Measurements from ENCODE around the gene MYOZ2.

MYOZ2 gene

DNA sequence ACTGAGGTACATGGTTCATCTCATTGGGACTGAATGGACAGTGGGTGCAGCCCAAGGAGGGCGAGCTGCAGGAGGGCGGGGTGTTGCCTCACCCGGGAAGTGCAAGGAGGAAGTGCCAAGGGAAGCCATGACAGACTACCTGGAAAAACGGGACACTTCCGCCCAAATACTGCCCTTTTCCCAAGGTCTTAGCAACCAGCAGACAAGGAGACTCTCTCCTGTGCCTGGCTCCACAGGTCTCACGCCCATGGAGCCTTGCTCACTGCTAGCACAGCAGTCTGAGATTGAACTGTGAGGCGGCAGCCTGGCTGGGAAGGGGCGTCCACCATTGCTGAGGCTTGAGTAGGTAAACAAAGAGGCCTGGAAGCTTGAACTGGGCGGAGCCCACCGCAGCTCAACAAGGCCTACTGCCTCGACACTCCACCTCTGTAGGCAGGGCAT, 62.2 kb downstream of the MYOZ2 start:
- DNase-seq (ENCODE audit: low read depth in 2 of 2): no peak

- no peak for DNase-seq (ENCODE audit: low read depth in 2 of 2)
Observed at GRCh38 chr4:119204916-119205315, 69.3 kb downstream of the MYOZ2 start.

GRCh38 chr4:119205690-119206089, 70.1 kb downstream of the MYOZ2 start:
- DNase-seq (ENCODE audit: low read depth in 2 of 2): no peak

DNA sequence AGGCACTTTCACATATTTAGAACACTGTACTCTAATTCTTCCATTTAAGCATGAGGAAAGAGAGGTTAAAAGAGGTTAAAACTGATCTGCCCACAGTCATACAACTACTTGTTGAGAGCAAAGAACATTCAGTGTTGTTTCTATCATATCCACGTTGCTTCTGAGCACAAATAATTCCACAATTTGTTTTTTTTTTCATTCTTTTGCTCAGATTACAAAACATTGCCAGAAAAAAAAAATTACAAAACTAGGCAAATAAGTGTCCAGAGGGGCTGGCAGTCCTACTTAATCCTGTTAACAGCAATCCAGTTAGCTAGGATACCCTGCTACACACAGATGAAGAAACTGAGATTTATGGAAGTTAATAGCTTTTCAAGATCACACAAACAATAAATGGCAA, 70.5 kb downstream of the MYOZ2 start:
- DNase-seq (ENCODE audit: low read depth in 2 of 2): no peak

GRCh38 chr4:119207051-119207450, 71.4 kb downstream of the MYOZ2 start:
- no peak for DNase-seq (ENCODE audit: low read depth in 2 of 2)

- DNase-seq (ENCODE audit: low read depth in 2 of 2): no peak
Observed at GRCh38 chr4:119209077-119209476, 73.4 kb downstream of the MYOZ2 start.

DNA sequence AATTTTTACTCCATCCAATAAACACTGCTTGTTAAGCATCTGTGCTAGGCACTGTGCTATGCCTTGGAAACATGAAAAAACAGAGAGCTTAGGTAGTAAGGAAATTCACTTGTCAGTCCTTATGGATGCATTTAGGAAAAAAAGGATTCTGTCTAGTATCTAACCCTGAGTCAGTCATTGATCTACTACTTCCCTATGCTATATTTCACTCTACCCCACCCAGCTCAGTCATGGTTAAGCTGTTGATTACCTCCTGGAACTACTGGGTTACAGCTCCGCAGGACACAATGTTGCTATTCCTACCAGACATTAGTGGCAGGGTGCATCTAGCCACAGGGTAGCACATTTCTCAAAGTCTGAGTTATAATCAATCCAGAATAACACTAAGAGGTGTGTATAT, 74.0 kb downstream of the MYOZ2 start:
- no peak for DNase-seq (ENCODE audit: low read depth in 2 of 2)

DNA sequence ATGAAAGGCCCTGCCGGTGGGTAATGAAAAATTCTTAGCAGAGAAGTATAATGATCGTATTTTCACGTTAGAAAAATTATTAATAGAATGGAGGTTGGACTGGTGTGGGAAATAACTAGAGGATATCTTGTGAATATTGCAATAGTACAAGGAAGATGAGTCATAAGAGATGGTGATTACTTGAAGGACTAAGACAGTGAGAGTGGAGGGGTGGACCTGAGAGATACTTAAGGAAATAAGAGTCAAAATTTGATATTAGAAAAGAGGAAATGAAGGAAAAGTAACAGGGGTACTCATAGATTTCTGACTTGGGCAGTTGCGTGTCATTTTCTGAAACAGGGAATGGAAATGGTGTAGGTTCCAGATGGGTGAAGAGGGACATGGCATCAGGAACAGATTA, 75.1 kb downstream of the MYOZ2 start:
- DNase-seq (ENCODE audit: low read depth in 2 of 2): no peak

- peak in 1 of 2 donors; percentile 4 for DNase-seq (ENCODE audit: low read depth in 2 of 2)
Observed at GRCh38 chr4:119211867-119212233, 76.2 kb downstream of the MYOZ2 start.

DNA sequence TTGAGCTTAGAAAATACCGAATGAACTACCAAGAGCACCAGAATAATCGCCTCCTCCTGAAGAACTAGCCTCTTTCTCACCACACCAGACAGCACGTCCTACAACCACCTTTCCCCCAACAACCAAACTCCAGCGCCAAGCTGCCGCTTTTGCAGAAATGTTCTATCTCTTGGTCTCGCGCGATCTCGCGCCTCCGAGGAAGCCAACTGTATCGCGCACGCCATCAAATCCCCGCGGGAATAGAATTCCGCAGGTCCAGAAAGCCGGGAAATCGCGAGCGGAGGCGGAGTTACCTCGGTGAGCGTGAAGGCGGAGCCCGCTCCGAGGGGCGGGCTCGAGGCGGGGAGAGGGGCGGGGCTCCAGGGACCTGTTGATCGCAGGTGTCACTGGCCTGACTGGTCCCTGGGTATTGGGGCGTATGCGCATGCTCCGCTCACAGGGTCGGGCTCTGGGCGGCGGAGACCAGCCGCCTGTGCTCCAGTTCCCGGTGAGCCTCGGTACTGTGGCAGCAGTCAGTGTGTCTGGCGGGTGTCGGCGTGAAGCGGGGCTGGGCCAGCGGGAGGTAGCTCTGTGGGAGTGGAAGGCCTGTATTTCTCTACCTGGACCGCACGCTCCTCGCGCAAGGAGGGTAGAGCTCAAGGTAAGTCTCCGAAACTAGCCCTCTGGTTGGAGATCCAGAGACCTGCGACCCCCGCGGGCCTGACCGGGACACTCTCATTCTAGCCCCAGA, 76.8 kb downstream of the MYOZ2 start, which contains the start of gene USP53:
Gene USP53, plus strand, starts transcription at position 480 of the 730 bp plus-strand sequence. CDS start 27,047 bp downstream, outside the sequence.
- peak; percentile 92 to 98 for DNase-seq (ENCODE audit: low read depth in 2 of 2)

GRCh38 chr4:119212964-119213606, 77.5 kb downstream of the MYOZ2 start:
- peak; percentile 16 to 29 for DNase-seq (ENCODE audit: low read depth in 2 of 2)

GRCh38 chr4:119218093-119218492, 82.5 kb downstream of the MYOZ2 start:
- DNase-seq (ENCODE audit: low read depth in 2 of 2): no peak

DNA sequence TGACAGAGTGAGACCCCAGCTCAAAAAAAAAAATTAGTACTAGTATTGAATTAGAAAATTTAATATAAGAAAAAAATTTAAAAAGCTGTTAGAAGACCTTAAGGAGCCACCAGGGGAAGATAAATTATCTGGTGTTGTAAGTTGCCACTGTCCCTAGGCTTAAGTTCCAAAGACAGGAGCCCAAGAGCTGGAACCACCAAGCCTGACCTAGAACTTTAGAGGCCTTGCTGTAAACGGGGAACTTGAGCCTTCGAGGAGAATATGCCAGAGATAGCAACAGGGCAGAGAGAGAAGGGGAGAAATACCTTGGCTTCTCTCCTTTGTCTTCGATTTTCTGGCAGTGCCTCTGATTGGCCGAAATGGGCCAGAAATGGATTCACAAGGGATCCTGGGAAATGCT, 85.8 kb downstream of the MYOZ2 start:
- no peak for DNase-seq (ENCODE audit: low read depth in 2 of 2)

- no peak for DNase-seq (ENCODE audit: low read depth in 2 of 2)
Observed at GRCh38 chr4:119227690-119228089, 92.1 kb downstream of the MYOZ2 start.

DNA sequence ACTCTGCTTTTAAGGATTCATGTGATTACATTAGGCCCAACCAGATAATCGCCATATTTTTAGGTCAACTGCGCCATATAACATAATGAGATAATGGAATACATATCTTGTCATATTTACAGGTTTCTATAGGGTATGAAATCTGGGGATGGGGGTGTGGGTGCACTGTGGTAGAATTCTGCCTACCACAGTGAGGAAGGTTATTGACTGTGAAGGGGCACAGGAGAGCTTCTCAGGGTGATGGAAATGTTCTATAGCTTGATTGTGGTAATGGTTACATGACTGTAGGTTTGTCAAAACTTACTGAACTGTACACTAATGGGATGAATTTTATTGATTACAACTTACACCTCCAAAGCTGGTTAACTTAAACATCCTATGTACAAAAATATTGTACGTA, 92.8 kb downstream of the MYOZ2 start:
- no peak for DNase-seq (ENCODE audit: low read depth in 2 of 2)

- DNase-seq (ENCODE audit: low read depth in 2 of 2): no peak
Observed at GRCh38 chr4:119229908-119230687, 94.5 kb downstream of the MYOZ2 start.

DNA sequence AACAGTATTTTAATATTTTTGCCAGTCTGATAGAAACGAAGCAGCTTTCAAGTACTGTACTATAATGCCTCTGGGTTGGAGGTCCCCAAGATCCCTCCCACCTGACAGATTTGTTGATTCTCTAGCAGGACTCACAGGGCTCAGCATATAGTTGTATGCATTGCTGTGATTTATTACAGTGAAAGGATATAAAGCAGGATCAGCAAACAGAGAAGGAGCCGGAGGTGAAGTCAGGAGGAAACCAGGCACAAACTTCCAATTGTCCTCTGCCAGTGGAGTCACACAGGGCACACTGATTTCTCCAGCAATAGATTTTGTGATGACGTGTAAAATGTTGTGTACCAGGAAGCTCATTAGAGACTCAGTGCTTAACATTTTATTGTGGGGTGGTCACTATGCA, 95.9 kb downstream of the MYOZ2 start:
- no peak for DNase-seq (ENCODE audit: low read depth in 2 of 2)

DNA sequence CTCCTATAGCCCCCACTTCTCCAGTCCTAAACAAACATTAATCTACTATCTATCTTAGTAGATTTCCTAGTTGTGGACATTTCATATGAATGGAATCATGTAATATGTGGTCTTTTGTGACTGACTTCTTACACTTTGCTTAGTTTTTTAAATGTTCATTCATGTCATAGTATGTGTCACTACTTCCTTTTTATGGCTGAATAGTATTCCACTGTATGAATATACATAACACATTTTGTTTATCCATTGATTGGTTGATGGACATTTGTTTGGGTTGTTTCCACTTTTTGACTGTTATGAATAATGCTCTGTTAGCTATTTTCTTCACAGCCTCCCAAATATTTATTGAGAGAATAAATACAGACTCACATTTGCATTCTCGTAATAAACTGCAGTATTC, 96.7 kb downstream of the MYOZ2 start:
- DNase-seq (ENCODE audit: low read depth in 2 of 2): no peak

DNA sequence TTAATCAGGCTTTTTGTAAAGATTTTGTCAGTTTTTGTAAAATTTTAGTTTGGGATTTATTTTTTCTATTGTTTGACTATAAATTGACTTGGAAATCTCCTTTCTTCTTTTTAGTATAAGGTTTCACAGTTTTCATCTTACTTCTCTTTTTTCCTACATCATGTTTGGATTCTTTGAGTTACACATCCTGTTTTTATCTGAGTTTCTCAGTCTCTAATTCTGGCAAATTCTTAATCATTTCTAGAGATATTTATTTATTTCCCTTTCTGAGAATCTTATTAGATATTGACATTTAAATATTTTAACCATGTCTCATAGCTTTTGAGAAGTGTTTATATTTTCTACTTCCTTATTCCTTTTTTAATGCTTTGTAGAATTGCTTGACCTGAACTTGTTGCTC, 97.6 kb downstream of the MYOZ2 start:
- no peak for DNase-seq (ENCODE audit: low read depth in 2 of 2)

DNA sequence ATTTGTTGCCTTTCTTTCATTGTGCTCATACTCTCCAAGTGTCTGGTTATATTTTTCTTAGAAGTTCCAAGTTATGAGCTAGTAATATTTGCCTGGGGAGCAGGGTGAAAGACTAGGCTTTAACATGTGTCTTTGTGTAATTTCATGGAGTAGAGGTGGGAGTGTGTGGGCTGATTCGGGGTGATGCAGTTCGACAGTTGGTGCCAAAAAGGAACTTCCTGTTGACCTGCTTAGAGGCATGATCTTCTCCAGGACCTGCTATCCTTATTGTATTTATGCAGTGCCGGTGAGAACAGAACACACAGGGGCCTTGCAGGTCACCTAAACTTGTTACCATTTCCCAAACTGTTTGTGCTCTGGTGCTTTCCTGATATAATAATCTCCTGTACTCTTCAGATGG, 98.1 kb downstream of the MYOZ2 start:
- DNase-seq (ENCODE audit: low read depth in 2 of 2): no peak

DNA sequence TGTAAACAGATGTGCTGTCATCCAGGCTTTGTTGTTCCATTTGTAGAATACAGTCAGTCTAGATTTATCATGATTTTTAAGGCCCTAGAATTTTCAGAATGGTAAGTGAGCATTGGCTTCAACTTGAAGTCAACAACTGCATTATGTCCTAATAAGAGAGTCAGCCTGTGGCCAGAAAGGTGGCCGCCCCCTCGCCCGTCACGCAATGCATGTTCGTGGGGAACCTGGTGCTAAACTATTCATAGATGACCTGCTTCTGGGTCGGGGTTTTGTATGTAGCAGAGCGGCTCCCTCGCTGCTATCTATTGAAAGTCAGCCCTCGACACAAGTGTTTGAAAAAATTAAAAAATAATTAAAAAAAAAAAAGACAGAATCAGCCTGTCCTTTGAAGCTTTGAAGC, 101.6 kb downstream of the MYOZ2 start:
- DNase-seq (ENCODE audit: low read depth in 2 of 2): no peak
